PC-3 (cell line): ENCODE data around the gene FGFBP2. TPM values are rescaled to one million over a fixed set of nuclear protein-coding genes. Genes with fewer than 3 reads are reported as not detected.

Experiments used
- ATAC-seq: fragments of 200-7000 bp; cut with Tn5 transposase; 2 replicates; pipeline ENCODE4 v1.9.1; 2020; ENCODE audit warnings: mild to moderate bottlenecking, moderate library complexity
- BruUV-seq: library from RNA; stranded (reverse); fragments of 400-500 nt; replicated peaks from 2 replicates; lab custom pipeline; 2021; lab: Mats Ljungman, UMichigan
- CTCF ChIA-PET: fragments of 300-600 bp; sonication (Branson Sonifier 250); formaldehyde crosslinking; loops from one replicate; lab custom pipeline; 2022; ENCODE audit warnings: antibody characterized with exemption; lab: Charles Lee
- POLR2A ChIA-PET: fragments of 300-600 bp; sonication (Branson Sonifier 250); formaldehyde crosslinking; loops from one replicate; lab custom pipeline; 2022; ENCODE audit warnings: antibody characterized with exemption; ENCODE audit not compliant: unreplicated experiment; lab: Charles Lee
- DNase-seq: peaks from one replicate; pipeline ENCODE4 v3.0.0-alpha.2; 2015
- H2AFZ ChIP-seq: fragments of 300-600 bp; sonication (generic); 2 replicates; pipeline ENCODE4 v1.6.0; 2016; ENCODE audit warnings: antibody characterized with exemption, low read length
- H3F3A ChIP-seq: fragments of 300-600 bp; sonication (generic); one replicate; pipeline ENCODE4 v1.6.0; 2017; ENCODE audit warnings: antibody characterized with exemption, low read length, control low read depth, mild to moderate bottlenecking; ENCODE audit not compliant: unreplicated experiment
- H3K27ac ChIP-seq: fragments of 300-600 bp; sonication (generic); 2 replicates; pipeline ENCODE4 v1.5.1; 2016; ENCODE audit warnings: mild to moderate bottlenecking, low read length
- H3K27me3 ChIP-seq: fragments of 300-600 bp; sonication (generic); 2 replicates; pipeline ENCODE4 v1.6.1; 2016; ENCODE audit warnings: low read length, mixed read lengths
- H3K36me3 ChIP-seq: fragments of 300-600 bp; sonication (generic); 2 replicates; pipeline ENCODE4 v1.6.1; 2016; ENCODE audit warnings: low read depth, mixed run types, low read length, mixed read lengths
- H3K4me1 ChIP-seq: fragments of 300-600 bp; sonication (generic); 2 replicates; pipeline ENCODE4 v1.5.1; 2016; ENCODE audit warnings: low read length; ENCODE audit not compliant: insufficient read depth
- H3K4me2 ChIP-seq: fragments of 300-600 bp; sonication (generic); 2 replicates; pipeline ENCODE4 v1.6.0; 2016; ENCODE audit warnings: low read length
- H3K4me3 ChIP-seq: fragments of 300-600 bp; sonication (generic); 2 replicates; pipeline ENCODE4 v1.5.1; 2016; ENCODE audit warnings: mild to moderate bottlenecking, low read length, mixed read lengths
- H3K79me2 ChIP-seq: fragments of 300-600 bp; sonication (generic); 2 replicates; pipeline ENCODE4 v1.6.1; 2017; ENCODE audit warnings: low read length, mixed read lengths
- H3K9ac ChIP-seq: fragments of 300-600 bp; sonication (generic); 2 replicates; pipeline ENCODE4 v1.6.0; 2016; ENCODE audit warnings: mild to moderate bottlenecking, low read length
- H3K9me2 ChIP-seq: fragments of 300-600 bp; sonication (generic); replicated peaks from 2 replicates; pipeline ENCODE4 v1.6.1; 2016; ENCODE audit warnings: mixed run types, low read length, mixed read lengths
- H3K9me3 ChIP-seq: fragments of 300-600 bp; sonication (generic); 2 replicates; pipeline ENCODE4 v1.6.1; 2016; ENCODE audit warnings: low read length, mixed read lengths
- H4K20me1 ChIP-seq: fragments of 300-600 bp; sonication (generic); 2 replicates; pipeline ENCODE4 v1.6.1; 2016; ENCODE audit warnings: low read length, mixed read lengths
- EZH2 ChIP-seq: fragments of 300-600 bp; sonication (generic); IDR thresholded peaks from one replicate; pipeline ENCODE4 v1.6.1; 2017; ENCODE audit warnings: antibody characterized with exemption, mild to moderate bottlenecking, low read length; ENCODE audit not compliant: unreplicated experiment
- EZH2phosphoT487 ChIP-seq: fragments of 300-600 bp; sonication (generic); IDR thresholded peaks from 2 replicates; pipeline ENCODE4 v1.6.1; 2018; ENCODE audit warnings: mild to moderate bottlenecking, antibody characterized with exemption, low read length, borderline replicate concordance
- intact Hi-C: fragments of 100-400 bp; cut with micrococcal nuclease; formaldehyde crosslinking; loops from 2 replicates; pipeline ENCODE4 v1.9.0; 2023
- total RNA-seq: library from RNA; depleted of rRNA; stranded (reverse); fragments of >200 nt; gene quantifications from 2 replicates; pipeline ENCODE4 v1.2.3, GENCODE V29; 2014
- TF ChIP-seq, protein P1 (sequence below): fragments of 300-600 bp; sonication (generic); conservative IDR thresholded peaks from 2 replicates; pipeline ENCODE4 v1.5.1; 2017; ENCODE audit warnings: antibody characterized with exemption, low read depth, mild to moderate bottlenecking, low read length

The FGFBP2 gene
- total RNA-seq, 1 experiment from 2014 or later, result not detected

DNA sequence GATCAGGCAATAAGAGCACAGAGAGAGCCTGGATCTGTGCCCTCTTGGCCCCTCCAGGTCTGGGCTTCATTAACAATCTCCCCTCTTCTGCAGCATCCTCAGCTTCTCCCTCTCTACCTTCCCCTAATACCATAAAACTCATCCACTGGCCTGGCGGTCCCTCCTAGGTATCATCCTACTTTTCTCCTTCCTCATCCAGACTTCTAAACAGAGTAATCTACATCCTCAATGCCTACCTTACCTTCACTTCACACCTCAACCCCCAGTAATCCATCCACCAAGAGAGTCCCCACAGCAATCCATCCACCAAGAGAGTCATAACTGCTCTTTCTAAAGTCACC, 41.4 kb downstream of the FGFBP2 start:
- intact Hi-C loops, result loop anchor here (1.0 to 2.0 kb wide), 3 partner anchors 8 to 39 kb away; partner anchors contain the start of gene FGFBP1
- H3K27me3 ChIP-seq, result no peaks in the 10 kb centered on the region
- TF ChIP-seq EZH2 (no peak), EZH2phosphoT487 (no peak)
- TF ChIP-seq, protein P1, sequence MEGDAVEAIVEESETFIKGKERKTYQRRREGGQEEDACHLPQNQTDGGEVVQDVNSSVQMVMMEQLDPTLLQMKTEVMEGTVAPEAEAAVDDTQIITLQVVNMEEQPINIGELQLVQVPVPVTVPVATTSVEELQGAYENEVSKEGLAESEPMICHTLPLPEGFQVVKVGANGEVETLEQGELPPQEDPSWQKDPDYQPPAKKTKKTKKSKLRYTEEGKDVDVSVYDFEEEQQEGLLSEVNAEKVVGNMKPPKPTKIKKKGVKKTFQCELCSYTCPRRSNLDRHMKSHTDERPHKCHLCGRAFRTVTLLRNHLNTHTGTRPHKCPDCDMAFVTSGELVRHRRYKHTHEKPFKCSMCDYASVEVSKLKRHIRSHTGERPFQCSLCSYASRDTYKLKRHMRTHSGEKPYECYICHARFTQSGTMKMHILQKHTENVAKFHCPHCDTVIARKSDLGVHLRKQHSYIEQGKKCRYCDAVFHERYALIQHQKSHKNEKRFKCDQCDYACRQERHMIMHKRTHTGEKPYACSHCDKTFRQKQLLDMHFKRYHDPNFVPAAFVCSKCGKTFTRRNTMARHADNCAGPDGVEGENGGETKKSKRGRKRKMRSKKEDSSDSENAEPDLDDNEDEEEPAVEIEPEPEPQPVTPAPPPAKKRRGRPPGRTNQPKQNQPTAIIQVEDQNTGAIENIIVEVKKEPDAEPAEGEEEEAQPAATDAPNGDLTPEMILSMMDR, result no peak
- H2AFZ ChIP-seq, result no peak overlapping the region
- CTCF ChIA-PET, result interaction anchor here (1.3 kb wide), 1 partner anchor 39 kb away, joined by 6 read pairs; no protein-coding TSS in a partner anchor
- H3K27ac ChIP-seq, result peak overlapping the region; percentile 99
- ATAC-seq (no peak), DNase-seq (no peak)
- H3K9me3 ChIP-seq, result no peaks in the 10 kb centered on the region
- POLR2A ChIA-PET, result no interaction called here
- H3K4me2 ChIP-seq, result peak overlapping the region; percentile 9; the same call in 1 of the 2 replicates
- peaks cover 50% of the 10 kb centered on the region for H3K4me1 ChIP-seq
- no peak overlapping the region for H3K4me3 ChIP-seq
- H3F3A ChIP-seq, result peaks cover 6% of the 10 kb centered on the region
- H3K36me3 ChIP-seq, result no peaks in the 10 kb centered on the region
- no peaks in the 10 kb centered on the region for H4K20me1 ChIP-seq
- BruUV-seq, result no TSS peak
- H3K9ac ChIP-seq, result peak overlapping the region; percentile 52
- no peaks in the 10 kb centered on the region for H3K9me2 ChIP-seq
- H3K79me2 ChIP-seq, result no peaks in the 10 kb centered on the region

DNA sequence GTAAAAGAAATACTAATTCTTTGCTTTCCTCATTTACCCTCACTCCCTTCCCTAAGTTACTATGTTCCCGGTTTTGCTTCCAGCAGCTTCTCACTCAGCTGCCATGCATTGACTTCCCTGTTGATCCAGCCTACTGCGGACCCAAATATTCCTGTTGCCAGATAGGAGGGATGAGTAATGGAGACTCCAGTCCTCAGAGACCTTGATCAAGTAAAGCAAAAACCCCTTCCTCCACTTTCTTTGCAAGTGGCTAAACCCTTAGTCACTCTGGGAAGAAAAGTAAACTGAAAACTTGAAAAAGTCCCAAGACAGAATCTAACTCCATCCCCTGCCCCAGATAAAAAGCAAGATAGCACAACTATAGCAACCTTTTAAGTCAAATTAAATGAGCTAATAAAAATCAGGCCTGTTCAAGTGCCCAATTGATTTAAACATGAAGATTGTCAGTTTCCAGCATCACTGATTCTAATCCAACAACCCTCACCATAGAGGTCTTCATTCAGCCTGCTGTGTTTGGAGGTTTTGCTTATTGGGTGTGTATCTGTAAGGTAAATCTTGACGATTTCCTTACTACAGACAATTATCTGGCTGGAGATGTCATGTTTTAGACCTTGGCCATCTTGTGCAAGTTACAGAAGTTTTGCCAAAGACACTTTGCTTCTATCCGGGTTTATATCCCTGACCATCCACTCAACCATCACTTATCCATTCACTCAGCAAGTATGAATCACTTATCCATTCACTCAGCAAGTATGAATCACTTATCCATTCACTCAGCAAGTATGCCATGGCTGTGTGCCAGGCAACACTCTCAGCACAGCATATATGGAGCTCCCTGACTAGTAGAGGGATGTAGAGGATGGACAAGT, 42.0 kb downstream of the FGFBP2 start:
- CTCF ChIA-PET, result interaction anchor here (1.3 kb wide), 1 partner anchor 38 kb away, joined by 6 read pairs; no protein-coding TSS in a partner anchor
- peak; percentile 92 for ATAC-seq
- TSS peak; percentile 76 for BruUV-seq

More for the DNA sequence above, 42.0 kb downstream of the FGFBP2 start:
- H2AFZ ChIP-seq, result no peak overlapping the region
- H3F3A ChIP-seq, result peaks cover 6% of the 10 kb centered on the region
- H3K4me2 ChIP-seq, result peak overlapping the region; percentile 79
- no peaks in the 10 kb centered on the region for H3K27me3 ChIP-seq
- H3K4me3 ChIP-seq, result peak overlapping the region; percentile 39; the same call in 1 of the 2 replicates
- H3K4me1 ChIP-seq, result peaks cover 50% of the 10 kb centered on the region
- intact Hi-C loops, result loop anchor here (1.0 to 2.0 kb wide), 3 partner anchors 8 to 38 kb away; partner anchors contain the start of gene FGFBP1
- peak overlapping the region; percentile 88 for H3K9ac ChIP-seq
- no peaks in the 10 kb centered on the region for H3K36me3 ChIP-seq
- peak; percentile 93 for DNase-seq
- TF ChIP-seq, protein P1, result no peak
- TF ChIP-seq EZH2phosphoT487 (no peak), EZH2 (no peak)
- no peaks in the 10 kb centered on the region for H4K20me1 ChIP-seq
- POLR2A ChIA-PET, result no interaction called here
- H3K9me2 ChIP-seq, result no peaks in the 10 kb centered on the region
- H3K27ac ChIP-seq, result peak overlapping the region; percentile 99
- H3K9me3 ChIP-seq, result 0 out of 2 replicates have a peak, but pooled peaks cover under 1% of the 10 kb centered on the region
- H3K79me2 ChIP-seq, result no peaks in the 10 kb centered on the region
